HepG2 (cell line): ENCODE data around the gene EYA2. TPM values are rescaled to one million over a fixed set of nuclear protein-coding genes. Genes with fewer than 3 reads are reported as not detected.

Source experiments
- CREM ChIP-seq, 2 experiments: sonication (generic) in 1 of 2; formaldehyde crosslinking in 1 of 2; IDR thresholded peaks; 2 replicates each; pipeline versions ENCODE4 v1.4.0 to v1.6.1; 2016 to 2020; ENCODE audit warnings: antibody characterized with exemption in 1 of 2, mild to moderate bottlenecking in 1 of 2, missing genetic modification reagents in 1 of 2
- HOXA5 ChIP-seq: sonication (generic); formaldehyde crosslinking; IDR thresholded peaks from 2 replicates; pipeline ENCODE4 v1.4.0; 2020; ENCODE audit warnings: missing genetic modification reagents
- NR1H2 ChIP-seq: sonication (generic); formaldehyde crosslinking; IDR thresholded peaks from 2 replicates; pipeline ENCODE4 v1.8.1; 2022; ENCODE audit warnings: low read depth, missing genetic modification reagents, borderline replicate concordance
- REXO4 ChIP-seq: sonication (generic); formaldehyde crosslinking; IDR thresholded peaks from 2 replicates; pipeline ENCODE4 v1.8.0; 2022; ENCODE audit warnings: missing genetic modification reagents, mild to moderate bottlenecking, borderline replicate concordance
- SPEN ChIP-seq: sonication (generic); formaldehyde crosslinking; IDR thresholded peaks from 2 replicates; pipeline ENCODE4 v1.5.1; 2020; ENCODE audit warnings: low read depth, mild to moderate bottlenecking, missing genetic modification reagents
- TBX3 ChIP-seq: fragments of 450-650 bp; IDR thresholded peaks from 2 replicates; pipeline ENCODE4 v1.6.1; 2017; ENCODE audit warnings: antibody characterized with exemption, mild to moderate bottlenecking, inconsistent platforms, borderline replicate concordance
- ZNF296 ChIP-seq: sonication (generic); formaldehyde crosslinking; conservative IDR thresholded peaks from 2 replicates; pipeline ENCODE4 v1.5.0; 2020; ENCODE audit warnings: mild to moderate bottlenecking, missing genetic modification reagents
- ZNF33A ChIP-seq: sonication (generic); formaldehyde crosslinking; IDR thresholded peaks from 2 replicates; pipeline ENCODE4 v1.5.1; 2020; ENCODE audit warnings: missing genetic modification reagents, mild to moderate bottlenecking, moderate library complexity, borderline replicate concordance
- ZNF556 ChIP-seq: sonication (generic); formaldehyde crosslinking; IDR thresholded peaks from 2 replicates; pipeline ENCODE4 v1.4.0; 2020; ENCODE audit warnings: mild to moderate bottlenecking, missing genetic modification reagents, borderline replicate concordance
- ZNF615 ChIP-seq: sonication (generic); formaldehyde crosslinking; IDR thresholded peaks from 2 replicates; pipeline ENCODE4 v1.5.0; 2020; ENCODE audit warnings: mild to moderate bottlenecking, missing genetic modification reagents, borderline replicate concordance
- polyA plus RNA-seq, 8 experiments: library from polyadenylated mRNA; depleted of rRNA in 3 of 8; stranded (reverse) in 7 of 8; unstranded in 1 of 8; fragments of >200 nt; fragmentation: Illumina TruSeq in 4 of 8; extraction: Trizol in 4 of 8; gene quantifications; 2 replicates each; pipeline versions ENCODE4 v1.2.1 to v1.2.3, GENCODE V29; 2011 to 2016; ENCODE audit warnings: low read depth in 4 of 8, missing spikeins in 1 of 8, mixed read lengths in 1 of 8; ENCODE audit not compliant: insufficient read depth in 1 of 8
- total RNA-seq, 5 experiments: library from RNA; depleted of rRNA; stranded (reverse); fragments of >200 nt; fragmentation: Illumina TruSeq; extraction: Trizol; gene quantifications; 2 replicates each; pipeline ENCODE4 v1.2.3, GENCODE V29; 2016; ENCODE audit warnings: low read depth in 1 of 5
- TF ChIP-seq, protein P1 (sequence below), 2 experiments: sonication (generic) in 1 of 2; formaldehyde crosslinking in 1 of 2; IDR thresholded peaks; 2 replicates each; pipeline versions ENCODE4 v1.5.1 to v1.6.1; 2011 to 2020; ENCODE audit warnings: borderline replicate concordance in 1 of 2, low read depth in 1 of 2, low read length in 1 of 2, mild to moderate bottlenecking in 1 of 2, missing genetic modification reagents in 1 of 2, moderate library complexity in 1 of 2
- TF ChIP-seq, protein P2 (sequence below): IDR thresholded peaks from 2 replicates; pipeline ENCODE4 v1.6.1; 2016; ENCODE audit warnings: missing genetic modification reagents, missing compliant biosample characterization
- TF ChIP-seq, protein P3 (sequence below): sonication (generic); formaldehyde crosslinking; IDR thresholded peaks from 2 replicates; pipeline ENCODE4 v1.4.0; 2020; ENCODE audit warnings: missing genetic modification reagents
- TF ChIP-seq, protein P4 (sequence below), 2 experiments: fragments of 450-650 bp in 1 of 2; sonication (generic) in 1 of 2; formaldehyde crosslinking in 1 of 2; IDR thresholded peaks; 2 replicates each; pipeline versions ENCODE4 v1.6.1 to v1.8.0; 2016 to 2022; ENCODE audit warnings: antibody characterized with exemption in 1 of 2, mild to moderate bottlenecking in 1 of 2, missing genetic modification reagents in 1 of 2

The EYA2 gene
- total and polyA plus RNA-seq, 2 of the 13 experiments (the other 11 are each of a cell fraction or from before 2014, with no cell fraction given), result not detected

DNA sequence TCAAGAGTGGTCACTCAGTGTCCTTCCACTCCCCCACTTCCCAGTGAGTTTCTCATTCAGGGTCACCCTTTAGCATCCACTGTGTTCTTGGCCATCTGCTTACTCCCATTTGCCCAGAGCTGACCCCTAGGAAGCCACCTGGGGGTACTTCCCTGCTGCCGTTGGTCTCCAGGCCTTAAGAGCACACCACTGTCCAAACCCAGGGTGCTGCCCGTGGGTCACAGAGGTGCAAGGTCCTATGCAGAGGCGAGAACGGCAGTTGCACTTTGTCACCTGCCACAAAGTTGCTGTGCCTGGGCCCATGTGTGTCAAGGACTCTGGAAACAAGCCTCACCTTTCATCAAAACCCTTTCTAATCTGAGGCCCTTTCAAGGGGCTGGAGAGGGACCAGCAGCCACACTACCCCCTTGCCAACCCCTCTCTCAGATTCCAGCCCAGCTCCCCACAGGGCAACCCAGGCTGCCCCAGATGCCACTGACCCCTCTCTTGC, 270.8 kb downstream of the EYA2 start (continued):
- TF ChIP-seq, protein P1, sequence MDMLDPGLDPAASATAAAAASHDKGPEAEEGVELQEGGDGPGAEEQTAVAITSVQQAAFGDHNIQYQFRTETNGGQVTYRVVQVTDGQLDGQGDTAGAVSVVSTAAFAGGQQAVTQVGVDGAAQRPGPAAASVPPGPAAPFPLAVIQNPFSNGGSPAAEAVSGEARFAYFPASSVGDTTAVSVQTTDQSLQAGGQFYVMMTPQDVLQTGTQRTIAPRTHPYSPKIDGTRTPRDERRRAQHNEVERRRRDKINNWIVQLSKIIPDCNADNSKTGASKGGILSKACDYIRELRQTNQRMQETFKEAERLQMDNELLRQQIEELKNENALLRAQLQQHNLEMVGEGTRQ (IDR thresholded peaks at IDR 0.05; ENCODE audit: low read depth, low read length), result no peak
- TF ChIP-seq, protein P1 (CRISPR knock-in tag; IDR thresholded peaks at IDR 0.05; ENCODE audit: borderline replicate concordance), result no peak
- TF ChIP-seq NR1H2 (CRISPR knock-in tag) (no peak), ZNF615 (no peak), ZNF296 (CRISPR knock-in tag) (peak; percentile 79; the same call in 1 of the 2 replicates), REXO4 (no peak), SPEN (no peak), ZNF33A (CRISPR knock-in tag) (no peak), HOXA5 (no peak), TBX3 (peak; percentile 83; the same call in 1 of the 2 replicates), ZNF556 (CRISPR knock-in tag) (peak; percentile 90), CREM (IDR thresholded peaks at IDR 0.05) (no peak), CREM (CRISPR knock-in tag; IDR thresholded peaks at IDR 0.05) (no peak)
- TF ChIP-seq, protein P2, sequence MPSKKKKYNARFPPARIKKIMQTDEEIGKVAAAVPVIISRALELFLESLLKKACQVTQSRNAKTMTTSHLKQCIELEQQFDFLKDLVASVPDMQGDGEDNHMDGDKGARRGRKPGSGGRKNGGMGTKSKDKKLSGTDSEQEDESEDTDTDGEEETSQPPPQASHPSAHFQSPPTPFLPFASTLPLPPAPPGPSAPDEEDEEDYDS (CRISPR knock-in tag), result no peak
- TF ChIP-seq, protein P3, sequence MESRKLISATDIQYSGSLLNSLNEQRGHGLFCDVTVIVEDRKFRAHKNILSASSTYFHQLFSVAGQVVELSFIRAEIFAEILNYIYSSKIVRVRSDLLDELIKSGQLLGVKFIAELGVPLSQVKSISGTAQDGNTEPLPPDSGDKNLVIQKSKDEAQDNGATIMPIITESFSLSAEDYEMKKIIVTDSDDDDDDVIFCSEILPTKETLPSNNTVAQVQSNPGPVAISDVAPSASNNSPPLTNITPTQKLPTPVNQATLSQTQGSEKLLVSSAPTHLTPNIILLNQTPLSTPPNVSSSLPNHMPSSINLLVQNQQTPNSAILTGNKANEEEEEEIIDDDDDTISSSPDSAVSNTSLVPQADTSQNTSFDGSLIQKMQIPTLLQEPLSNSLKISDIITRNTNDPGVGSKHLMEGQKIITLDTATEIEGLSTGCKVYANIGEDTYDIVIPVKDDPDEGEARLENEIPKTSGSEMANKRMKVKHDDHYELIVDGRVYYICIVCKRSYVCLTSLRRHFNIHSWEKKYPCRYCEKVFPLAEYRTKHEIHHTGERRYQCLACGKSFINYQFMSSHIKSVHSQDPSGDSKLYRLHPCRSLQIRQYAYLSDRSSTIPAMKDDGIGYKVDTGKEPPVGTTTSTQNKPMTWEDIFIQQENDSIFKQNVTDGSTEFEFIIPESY (CRISPR knock-in tag), result no peak
- TF ChIP-seq, protein P4, sequence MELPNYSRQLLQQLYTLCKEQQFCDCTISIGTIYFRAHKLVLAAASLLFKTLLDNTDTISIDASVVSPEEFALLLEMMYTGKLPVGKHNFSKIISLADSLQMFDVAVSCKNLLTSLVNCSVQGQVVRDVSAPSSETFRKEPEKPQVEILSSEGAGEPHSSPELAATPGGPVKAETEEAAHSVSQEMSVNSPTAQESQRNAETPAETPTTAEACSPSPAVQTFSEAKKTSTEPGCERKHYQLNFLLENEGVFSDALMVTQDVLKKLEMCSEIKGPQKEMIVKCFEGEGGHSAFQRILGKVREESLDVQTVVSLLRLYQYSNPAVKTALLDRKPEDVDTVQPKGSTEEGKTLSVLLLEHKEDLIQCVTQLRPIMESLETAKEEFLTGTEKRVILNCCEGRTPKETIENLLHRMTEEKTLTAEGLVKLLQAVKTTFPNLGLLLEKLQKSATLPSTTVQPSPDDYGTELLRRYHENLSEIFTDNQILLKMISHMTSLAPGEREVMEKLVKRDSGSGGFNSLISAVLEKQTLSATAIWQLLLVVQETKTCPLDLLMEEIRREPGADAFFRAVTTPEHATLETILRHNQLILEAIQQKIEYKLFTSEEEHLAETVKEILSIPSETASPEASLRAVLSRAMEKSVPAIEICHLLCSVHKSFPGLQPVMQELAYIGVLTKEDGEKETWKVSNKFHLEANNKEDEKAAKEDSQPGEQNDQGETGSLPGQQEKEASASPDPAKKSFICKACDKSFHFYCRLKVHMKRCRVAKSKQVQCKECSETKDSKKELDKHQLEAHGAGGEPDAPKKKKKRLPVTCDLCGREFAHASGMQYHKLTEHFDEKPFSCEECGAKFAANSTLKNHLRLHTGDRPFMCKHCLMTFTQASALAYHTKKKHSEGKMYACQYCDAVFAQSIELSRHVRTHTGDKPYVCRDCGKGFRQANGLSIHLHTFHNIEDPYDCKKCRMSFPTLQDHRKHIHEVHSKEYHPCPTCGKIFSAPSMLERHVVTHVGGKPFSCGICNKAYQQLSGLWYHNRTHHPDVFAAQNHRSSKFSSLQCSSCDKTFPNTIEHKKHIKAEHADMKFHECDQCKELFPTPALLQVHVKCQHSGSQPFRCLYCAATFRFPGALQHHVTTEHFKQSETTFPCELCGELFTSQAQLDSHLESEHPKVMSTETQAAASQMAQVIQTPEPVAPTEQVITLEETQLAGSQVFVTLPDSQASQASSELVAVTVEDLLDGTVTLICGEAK (IDR thresholded peaks at IDR 0.05), result no peak
- TF ChIP-seq, protein P4 (CRISPR knock-in tag; IDR thresholded peaks at IDR 0.05), result 0 out of 2 replicates have a peak, but pooled peaks have one; percentile 43
